Stimulated activated naive CD4-positive, alpha-beta T cell (primary cell): ENCODE measurements around the gene OSBPL1A.

Experiments used
- DNase-seq, 6 experiments: peaks; one replicate each; lab custom pipeline; 2025; lab: John Stamatoyannopoulos, UW

OSBPL1A gene

GRCh38 chr18:24267878-24268277 is 129.7 kb downstream of the OSBPL1A start:
- no peak for DNase-seq

- DNase-seq, result no peak
Observed at GRCh38 chr18:24266131-24266530, 131.5 kb downstream of the OSBPL1A start.

- DNase-seq, result no peak
Observed at GRCh38 chr18:24265502-24266064, 132.0 kb downstream of the OSBPL1A start.

GRCh38 chr18:24263050-24263449 is 134.6 kb downstream of the OSBPL1A start:
- DNase-seq, result no peak

GRCh38 chr18:24262087-24262486 is 135.5 kb downstream of the OSBPL1A start:
- no peak for DNase-seq

GRCh38 chr18:24259869-24260641 is 137.6 kb downstream of the OSBPL1A start:
- no peak for DNase-seq

GRCh38 chr18:24254071-24254470 is 143.6 kb downstream of the OSBPL1A start:
- no peak for DNase-seq

- DNase-seq, result no peak
Observed at GRCh38 chr18:24249716-24250115, 147.9 kb downstream of the OSBPL1A start.

- no peak for DNase-seq
Observed at GRCh38 chr18:24248359-24248758, 149.3 kb downstream of the OSBPL1A start.

GRCh38 chr18:24246143-24246542 is 151.5 kb downstream of the OSBPL1A start:
- DNase-seq, result no peak

- no peak for DNase-seq
Observed at GRCh38 chr18:24244698-24245097, 152.9 kb downstream of the OSBPL1A start.

- no peak for DNase-seq
Observed at GRCh38 chr18:24243677-24244076, 153.9 kb downstream of the OSBPL1A start.

GRCh38 chr18:24239341-24239740 is 158.3 kb downstream of the OSBPL1A start:
- no peak for DNase-seq

GRCh38 chr18:24238387-24238786 is 159.2 kb downstream of the OSBPL1A start:
- no peak for DNase-seq

GRCh38 chr18:24234850-24235418 is 162.7 kb downstream of the OSBPL1A start:
- DNase-seq, result no peak

- no peak for DNase-seq
Observed at GRCh38 chr18:24234330-24234729, 163.3 kb downstream of the OSBPL1A start.

- DNase-seq, result no peak
Observed at GRCh38 chr18:24232800-24233199, 164.8 kb downstream of the OSBPL1A start.

GRCh38 chr18:24231773-24232735 is 165.6 kb downstream of the OSBPL1A start:
- DNase-seq, result no peak

GRCh38 chr18:24230766-24231165 is 166.9 kb downstream of the OSBPL1A start:
- DNase-seq, result no peak

GRCh38 chr18:24228667-24229041 is 169.0 kb downstream of the OSBPL1A start:
- DNase-seq, result no peak

GRCh38 chr18:24227977-24228666 is 169.5 kb downstream of the OSBPL1A start:
- no peak for DNase-seq

- no peak for DNase-seq
Observed at GRCh38 chr18:24220318-24220688, 177.3 kb downstream of the OSBPL1A start.
